Lung microvascular endothelial cell (primary cell): Measurements from ENCODE around the gene TAF10. TPM values are rescaled to one million over a fixed set of nuclear protein-coding genes. Genes with fewer than 3 reads are reported as not detected.

Experiments used
- DNase-seq, 2 donors: peaks; one replicate each; pipeline versions ENCODE4 v3.0.0 to v3.0.0-alpha.2; 2010; ENCODE audit warnings: low read depth in 2 of 2
- total RNA-seq: library from RNA; depleted of rRNA; stranded (reverse); fragments of >200 nt; gene quantifications from 2 replicates; pipeline ENCODE4 v1.2.1, GENCODE V29; 2014

TAF10 gene
- total RNA-seq, 1 donor from 2014 or later = 34.1 TPM

DNA sequence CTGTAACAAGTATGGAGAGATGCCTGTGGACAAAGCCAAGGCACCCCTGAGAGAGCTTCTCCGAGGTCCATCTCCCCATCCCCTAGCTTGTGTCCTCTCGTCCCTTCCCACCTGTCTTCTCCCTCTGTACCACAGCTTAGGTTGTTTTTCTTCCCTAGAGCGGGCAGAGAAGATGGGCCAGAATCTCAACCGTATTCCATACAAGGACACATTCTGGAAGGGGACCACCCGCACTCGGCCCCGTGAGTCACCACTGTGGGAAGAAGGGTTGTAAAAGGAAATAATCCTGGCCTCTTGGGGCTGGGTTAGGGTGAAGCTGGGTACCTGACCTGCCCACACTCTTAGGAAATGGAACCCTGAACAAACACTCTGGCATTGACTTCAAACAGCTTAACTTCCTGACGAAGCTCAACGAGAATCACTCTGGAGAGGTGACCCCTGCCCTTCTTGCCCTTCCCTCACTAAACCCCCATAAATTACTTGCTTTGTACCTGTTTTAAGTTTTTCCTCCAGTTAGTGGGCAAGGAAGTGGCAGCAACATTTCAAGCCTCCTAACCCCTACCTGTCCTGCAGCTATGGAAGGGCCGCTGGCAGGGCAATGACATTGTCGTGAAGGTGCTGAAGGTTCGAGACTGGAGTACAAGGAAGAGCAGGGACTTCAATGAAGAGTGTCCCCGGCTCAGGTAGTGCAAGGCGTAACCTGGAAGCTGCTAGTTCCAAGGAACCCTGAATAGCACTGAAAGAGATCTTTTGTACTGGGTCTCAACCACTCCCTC, 3.1 kb downstream of the TAF10 start:
- DNase-seq = no peak

DNA sequence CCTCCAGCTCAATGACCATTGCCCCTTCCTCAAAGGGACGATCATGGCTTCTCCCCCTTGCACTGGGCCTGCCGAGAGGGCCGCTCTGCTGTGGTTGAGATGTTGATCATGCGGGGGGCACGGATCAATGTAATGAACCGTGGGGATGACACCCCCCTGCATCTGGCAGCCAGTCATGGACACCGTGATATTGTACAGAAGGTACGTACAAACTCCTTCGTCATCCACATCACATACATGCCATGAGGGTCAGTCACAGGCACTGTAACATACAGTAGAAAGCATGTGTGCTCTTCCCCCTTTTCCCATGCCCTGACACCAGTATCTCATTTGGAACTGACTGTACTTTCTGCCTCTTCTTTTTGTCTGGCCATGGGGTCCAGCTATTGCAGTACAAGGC, 4.0 kb downstream of the TAF10 start:
- DNase-seq = no peak

DNA sequence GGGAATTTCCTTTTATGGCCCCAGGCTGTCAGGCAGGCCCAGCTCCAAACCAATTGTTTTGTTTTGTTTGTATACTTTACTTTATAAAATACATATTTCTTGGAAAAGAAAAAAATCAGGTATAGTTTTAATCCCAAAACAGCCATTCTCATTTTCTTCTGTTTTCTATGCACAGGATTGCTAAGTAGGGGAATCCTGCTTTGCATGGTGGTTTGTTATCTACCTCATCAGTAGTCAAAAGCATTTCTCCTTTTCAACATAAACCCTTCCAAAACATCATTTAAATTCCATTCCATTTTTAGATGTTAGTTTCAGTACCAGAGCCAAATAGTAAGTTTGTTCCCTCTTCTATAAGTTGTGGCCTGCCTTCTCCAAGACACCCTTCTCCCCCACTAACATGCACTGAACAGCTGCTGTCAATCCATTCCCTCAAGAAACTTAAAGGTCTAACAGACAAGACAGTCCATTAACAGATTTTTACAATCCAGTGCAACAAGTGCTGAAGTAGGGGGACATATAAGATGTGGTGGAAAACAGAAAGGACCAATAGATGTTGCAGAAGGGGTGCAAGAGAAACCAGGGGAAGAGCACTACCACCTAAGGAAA, 4.7 kb downstream of the TAF10 start:
- no peak for DNase-seq

DNA sequence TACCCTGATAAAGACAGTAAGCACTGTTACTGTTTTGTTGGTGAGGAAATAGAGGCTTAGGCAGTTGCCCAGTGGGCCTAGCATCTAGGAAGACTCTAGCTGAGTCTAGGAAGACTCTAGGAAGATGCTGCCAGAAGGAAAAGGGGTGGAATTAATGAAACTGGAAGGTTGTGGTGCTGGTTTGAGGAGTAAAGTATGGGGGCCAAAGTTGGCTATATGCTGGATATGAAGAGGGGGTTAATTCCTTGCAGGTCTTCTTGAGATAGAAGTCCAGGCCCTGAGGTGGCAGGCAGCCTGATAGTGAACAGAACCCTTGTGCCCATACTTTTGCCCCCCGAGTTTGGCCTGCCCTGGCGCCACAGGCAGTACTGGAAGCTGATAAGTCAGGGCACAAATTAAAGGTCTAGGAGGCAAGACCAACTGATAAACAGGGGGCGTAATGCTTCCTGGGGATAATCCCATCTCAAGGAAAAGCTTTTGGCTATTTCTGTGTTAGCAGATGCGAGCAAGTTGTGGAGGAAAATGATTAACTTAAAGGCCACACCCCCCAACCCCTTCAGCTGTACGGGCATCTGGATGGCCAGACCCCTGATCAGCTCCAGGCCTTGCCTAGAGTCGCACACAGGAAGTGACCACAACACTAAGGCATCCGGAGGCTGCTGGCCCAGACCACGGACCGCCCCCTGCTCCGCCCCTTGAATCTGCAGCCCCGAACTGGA, 5.4 kb downstream of the TAF10 start:
- DNase-seq = peak; percentile 89 to 95

DNA sequence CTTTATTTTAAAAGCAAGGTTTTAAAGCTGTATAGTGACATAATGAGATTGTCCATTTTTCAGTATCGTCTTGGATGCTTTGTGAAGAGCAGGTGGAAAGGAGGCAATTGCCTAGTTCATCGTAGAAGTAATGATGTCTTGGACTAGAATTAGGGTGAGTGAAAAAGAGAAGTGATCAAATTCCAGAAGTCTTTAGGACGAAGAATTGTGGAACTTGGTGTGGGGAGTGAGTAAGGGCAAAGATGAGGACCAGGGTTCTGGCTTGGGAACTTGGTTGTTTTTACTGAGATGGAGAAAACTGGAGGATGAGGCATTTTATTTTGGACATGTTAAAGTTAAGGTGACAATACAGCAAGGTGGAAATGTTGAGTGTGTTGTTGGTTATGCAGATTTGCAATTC, 7.2 kb downstream of the TAF10 start:
- DNase-seq = no peak

DNA sequence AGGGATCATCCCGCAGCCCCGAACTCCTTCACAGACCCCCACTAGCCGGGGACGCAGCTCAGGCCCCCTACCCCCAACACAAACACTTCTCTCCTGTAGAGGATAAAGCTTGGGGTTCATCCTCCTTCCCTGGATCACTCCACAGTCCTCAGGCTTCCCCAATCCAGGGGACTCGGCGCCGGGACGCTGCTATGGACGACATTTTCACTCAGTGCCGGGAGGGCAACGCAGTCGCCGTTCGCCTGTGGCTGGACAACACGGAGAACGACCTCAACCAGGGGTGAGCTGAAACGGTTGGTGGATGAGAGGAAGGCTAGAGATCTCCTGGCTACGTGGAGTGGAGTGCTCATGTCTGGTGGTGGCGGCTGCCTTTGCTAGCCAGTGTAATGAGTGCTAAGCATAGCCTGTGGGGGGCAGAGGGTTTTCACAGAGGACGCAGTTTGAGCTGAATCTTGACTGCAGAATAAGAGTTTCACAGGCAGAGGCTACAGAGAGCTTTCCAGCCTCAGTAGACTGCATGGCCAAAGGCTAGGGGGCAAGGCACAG, 7.9 kb downstream of the TAF10 start:
- DNase-seq = peak; percentile 77 to 81

DNA sequence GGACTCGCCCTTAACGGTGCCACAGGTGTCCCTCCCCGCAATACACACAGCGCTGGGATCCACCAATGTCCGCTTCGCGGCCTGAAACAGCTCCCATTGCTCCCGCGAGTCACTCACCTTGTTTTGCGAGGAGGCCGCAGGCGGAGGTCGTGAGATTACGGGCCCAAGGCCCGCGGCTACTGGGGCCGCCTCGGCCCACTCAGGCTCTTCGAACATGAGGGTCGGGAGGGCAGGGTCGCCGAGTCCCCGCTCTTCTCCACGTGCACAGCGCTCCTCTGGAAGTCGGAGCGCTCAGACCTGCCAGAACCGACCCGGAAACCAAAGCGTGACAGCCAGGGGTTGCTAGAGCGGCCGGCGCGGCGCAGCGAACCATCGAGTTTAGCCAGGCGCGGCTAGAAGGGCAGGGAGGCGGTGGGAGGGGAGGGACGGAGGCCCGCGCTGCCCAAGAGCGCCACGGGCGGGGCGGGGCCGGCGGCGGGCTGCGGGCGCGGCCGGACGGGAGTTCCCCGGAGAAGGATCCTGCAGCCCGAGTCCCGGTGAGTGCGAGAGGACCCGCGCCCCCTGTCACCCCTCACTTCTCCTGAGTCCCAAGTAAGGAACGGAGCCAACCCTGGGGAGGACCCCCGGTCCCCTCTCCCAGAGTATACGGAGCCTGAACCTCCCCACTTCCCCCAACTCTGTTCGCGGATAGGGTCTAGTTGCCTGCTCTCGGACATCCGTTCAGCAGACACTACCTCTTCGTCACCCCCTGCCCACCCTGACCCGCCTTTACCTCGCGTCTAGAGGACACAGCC, 8.5 kb downstream of the TAF10 start, which contains the start of the genes ILK and RRP8:
TSS of gene ILK (plus strand) at position 488 of the 794 bp plus-strand sequence. CDS start 498 bp downstream, outside the sequence.
TSS of gene RRP8 (minus strand) at position 330 of the 794 bp plus-strand sequence. CDS start at position 216, 114 bp downstream.
- peak; percentile 94 to 95 for DNase-seq

DNA sequence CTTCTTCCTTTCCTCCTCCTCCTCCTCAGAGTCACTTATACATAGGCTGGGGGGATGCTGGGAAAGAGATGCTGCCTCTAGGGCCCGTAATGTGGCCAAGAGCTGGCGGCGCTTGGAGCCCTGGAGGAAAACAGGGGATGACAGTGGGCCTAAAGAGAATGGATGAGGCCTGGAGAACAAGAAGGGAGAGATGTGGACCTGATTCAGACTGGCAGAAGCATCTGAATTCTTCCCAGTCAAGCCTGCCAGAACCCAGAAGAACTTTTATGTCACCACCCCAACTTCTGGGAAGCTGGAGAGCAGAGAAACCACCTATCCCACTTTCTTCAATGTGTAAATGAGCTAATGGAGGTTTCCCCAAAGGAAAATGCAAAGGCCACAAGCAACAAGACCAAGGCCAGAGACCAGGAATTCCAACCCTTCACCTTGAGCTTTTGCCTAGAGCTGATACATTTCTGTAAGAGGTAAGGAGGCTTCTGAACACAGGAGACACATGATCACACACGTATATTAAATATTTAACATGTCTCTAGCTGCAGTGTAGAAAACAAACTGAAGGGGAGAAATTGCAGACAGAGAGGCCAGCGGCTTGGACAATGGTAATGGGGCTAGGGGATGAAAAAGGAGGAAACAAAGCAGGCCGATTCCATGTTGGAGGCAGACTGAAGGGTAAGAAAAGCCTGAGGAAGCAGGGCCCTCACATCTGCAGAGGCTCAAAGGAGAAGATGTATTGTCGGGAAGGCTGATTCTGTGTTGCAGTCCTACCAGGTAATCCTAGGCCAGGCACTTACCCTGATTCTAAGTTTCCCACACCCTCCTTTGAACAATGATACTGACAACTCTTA, 9.7 kb downstream of the TAF10 start:
- no peak for DNase-seq

DNA sequence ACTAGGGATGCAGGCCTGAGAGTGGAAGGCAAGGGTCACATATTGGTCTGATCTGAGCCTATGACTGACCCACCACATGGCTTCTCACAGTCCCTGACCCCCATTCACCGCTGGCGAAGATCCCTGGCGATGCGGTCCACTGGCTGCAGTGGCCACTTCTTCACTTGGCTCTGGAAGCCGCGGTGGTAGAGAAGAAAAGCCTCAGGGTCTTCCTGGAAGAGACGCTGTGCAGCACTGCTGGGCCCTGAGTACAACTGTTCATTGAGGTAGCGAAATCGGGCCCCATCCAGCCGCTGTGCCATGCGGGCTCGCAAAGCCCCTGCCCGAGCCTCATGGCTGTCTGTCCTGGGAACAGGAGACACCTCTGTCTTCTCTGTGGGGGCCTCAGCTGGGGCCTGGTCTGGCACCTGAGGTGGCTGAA, 11.0 kb downstream of the TAF10 start:
- DNase-seq = no peak

DNA sequence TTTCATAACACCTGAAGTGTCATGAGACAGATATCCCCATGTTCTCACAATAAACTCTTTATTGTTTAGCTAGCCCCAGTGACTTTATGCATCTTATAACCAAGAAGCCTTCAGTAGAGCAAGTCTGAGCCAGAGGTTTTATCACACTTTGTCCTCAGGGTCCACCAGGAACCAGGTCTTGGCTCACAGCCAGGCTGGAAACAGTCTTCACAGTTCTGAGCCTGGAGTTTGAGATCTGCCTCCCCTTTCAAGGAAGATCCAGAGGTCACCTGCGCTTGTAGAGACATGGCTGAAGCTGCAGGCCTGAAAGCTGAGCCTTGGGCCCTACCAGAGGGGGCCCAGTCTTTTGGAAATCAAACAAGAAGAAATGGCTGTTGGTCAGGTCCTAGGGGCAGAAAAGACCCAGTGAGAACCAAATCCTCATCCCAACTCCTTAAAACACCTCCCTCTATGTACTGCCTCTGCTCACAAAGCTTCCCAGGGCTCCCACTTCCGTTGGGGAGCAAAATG, 12.1 kb downstream of the TAF10 start:
- no peak for DNase-seq

DNA sequence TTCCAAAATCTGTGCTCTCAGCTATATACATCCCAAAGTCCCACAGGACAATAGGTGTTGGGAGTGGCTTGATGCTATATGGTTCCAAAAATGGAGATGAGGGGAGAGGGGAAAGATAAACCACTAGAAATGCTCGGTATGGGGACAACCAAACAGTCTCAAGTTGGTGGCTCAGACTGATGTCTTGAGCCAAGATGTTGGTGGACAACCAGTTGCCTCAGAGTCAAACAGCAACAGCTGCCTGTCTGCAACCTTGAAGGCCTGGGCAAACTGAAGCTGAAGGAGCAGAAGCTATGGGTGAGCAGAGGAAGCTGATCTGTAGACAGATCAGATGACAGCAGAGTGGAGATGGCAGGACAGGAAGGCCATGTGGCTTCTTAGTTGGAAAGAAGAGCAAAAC, 12.6 kb downstream of the TAF10 start:
- DNase-seq = no peak

DNA sequence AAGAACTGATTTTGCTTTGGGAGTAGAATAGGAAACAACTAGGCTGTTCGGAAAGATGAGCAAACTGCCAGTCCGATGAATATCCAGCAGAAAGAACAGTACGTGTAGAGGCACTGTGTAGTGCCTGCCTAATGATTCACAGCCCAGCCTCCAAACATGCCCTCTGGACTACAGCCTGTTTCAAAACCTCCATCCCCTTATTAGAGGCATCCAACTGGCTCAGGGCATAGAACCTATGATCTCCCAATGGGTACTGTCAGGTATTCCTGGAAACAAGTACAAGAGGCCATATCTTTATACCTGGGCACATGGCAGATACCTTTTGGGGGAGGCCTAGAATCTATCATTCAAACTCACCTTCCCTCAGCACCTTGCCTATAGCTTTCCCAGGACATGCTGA, 13.5 kb downstream of the TAF10 start:
- DNase-seq = no peak

DNA sequence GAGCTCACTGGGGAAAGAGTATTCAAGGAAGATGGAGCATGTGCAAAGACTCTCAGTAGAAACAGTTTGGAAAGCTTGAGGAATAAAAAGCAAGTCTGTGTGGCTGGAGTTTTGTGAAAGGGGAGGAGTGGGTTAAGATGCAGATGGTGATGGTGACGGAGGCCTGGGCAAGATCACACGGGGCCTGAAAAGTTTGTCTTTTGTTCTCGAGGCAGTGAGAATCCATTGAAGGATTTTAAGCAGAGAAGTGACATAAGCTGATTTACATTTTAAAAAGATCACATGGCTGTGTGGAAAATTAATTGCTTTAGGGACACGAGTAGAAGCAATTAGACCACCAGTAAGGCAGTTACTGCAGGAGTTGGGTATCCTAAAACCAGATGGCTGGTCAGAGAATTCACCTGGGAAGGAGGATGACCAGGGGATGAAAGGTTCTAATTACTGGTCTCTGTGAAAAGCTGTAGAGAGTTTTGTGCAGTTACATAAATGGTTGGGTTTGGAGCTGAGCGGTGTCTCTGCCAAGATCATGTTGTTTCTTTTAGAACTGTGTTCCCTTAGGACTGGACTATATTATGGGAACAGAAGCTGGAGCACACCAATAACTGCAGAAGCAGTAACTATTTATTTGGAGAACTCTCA, 15.7 kb downstream of the TAF10 start:
- DNase-seq = no peak

DNA sequence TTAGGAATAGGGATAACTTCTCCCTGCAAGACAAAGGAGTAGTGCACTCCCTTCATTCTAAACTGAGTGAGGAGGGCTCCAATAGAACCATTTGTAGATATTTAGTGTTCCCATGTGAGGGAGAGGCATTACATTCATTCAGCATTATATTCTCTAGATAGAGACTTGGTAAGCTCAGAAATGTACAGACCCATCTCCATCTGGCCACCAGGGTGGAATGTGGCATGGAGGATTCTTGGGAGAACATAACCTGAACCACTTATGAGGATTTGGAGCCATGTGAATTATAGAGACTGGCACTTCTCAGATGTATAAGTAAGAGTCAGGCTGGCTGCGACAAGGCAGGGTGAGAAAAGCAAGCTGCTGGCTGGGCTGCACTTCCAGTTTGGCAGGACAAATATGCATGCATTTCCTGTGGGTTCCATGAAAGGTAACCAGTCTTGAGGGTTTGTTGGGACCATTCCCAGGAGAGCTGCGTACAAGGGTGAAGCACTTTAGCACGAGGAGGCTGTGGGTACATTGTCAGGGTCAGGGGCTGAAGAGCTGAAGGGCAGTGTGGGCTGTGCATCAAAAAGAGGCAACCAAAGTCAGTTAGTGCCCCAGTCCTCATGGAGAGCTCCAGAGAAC, 17.8 kb downstream of the TAF10 start:
- DNase-seq = no peak

DNA sequence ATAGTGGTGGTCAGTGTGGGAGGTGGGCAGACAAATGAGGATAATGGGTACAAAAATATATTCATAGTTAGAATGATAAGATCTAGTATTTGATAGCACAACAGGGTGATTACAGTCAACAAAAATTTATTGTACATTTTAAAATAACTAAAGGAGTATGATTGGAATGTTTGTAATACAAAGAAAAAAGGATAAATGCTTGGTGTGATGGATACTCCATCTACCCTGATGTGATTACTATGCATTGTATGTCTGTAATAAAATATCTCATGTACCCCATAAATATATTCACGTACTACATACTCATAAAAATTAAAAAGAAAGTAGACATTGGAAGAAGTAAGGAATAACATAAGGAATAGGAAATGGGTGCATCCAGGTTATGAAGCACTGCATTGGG, 24.0 kb downstream of the TAF10 start:
- DNase-seq = no peak

DNA sequence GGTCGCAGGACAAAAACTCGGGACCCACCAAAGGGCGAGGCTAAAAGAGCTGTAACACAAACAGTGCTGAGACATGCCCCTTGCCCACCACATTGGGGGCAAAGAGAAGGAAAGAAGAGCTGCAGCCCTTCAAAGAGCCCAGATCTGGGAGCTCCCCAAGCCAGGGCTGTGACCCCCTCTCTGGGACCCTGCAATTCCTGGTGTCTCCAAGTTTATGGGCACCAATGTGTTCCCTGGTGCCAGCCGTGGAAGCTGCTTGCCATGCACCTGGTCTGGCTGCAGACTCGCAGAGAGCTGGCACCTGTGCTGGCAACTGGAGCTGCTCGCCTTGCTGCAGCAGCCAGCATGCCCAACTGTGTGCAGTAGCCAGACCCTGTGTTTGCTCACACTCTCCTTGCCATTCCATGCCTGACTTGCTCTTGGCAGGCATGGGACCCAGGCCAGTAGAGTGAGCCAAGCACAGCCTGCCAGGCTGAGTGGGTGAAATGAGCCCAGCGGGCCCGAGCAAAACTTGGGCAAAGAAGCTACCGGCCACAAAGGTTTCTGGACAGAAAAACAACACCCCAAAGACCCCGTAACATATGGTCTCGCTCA, 24.6 kb downstream of the TAF10 start:
- DNase-seq = no peak

DNA sequence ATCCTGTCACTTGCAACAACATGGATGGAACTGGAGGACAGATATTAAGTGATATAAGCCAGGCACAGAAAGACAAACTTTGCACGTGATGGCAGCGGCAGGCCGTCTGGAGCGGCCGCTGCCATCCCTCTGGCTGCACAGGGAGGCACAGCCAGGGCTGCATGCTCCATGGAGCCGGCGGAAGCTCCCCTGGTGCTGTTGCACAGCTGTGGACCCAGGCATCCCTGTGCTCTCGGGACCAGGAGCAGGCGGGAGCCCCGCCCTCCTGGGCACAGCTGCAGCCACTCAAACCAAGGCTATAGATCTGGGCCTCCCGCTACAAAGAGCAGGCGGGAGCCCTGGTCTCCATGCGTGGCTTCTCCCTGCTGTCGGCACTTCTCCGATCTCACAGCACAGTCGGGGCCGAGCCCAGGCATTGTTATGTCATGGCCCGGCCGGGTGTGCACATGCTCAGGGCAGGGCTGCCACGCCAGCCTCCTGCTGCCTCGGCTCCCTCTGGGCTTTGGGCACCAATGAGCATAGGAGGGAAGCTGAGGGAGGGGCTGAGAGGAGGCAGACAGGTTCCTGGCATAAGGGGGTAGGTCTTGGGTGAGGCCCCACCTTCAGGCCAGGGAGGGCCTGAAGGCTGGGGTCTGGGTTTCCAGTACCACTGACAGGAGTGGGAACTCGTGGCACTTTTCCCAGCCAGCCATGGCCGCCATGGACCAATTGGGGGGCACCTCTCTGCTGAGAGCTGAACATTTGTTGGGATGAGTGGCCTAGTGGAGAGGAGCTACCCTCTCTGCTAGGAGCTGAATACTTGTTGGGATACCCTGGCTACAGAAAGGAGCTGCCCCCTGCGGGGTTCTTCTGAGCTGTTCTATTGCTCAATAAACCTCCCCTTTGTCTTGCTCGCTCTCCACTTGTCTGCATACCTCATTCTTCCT, 25.3 kb downstream of the TAF10 start:
- DNase-seq = no peak

DNA sequence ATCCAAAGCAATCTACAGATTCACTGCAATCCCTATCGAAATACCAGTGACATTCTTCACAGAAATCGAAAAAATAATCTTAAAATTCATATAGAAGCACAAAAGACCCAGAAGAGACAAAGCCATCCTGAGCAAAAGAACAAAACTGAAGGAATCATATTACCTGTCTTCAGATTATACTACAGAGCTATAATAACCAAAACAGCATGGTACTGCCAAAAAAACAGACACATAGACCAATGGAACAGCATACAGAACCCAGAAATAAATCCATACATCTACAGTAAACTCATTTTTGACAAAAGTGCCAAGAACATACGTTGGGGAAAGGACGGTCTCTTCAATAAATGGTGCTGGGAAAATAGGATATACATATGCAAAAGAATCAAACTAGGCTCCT, 27.5 kb downstream of the TAF10 start:
- DNase-seq = no peak
